Fibroblast of mammary gland (primary cell): ENCODE results near the gene MTCL1.

Experiments
- DNase-seq: peaks from one replicate; pipeline ENCODE4 v3.0.0-alpha.2; 2010; ENCODE audit warnings: low read depth
- H3K4me3 ChIP-seq: 2 replicates; pipeline ENCODE4 v1.5.1; 2011; ENCODE audit warnings: low read depth, mild to moderate bottlenecking, low read length, moderate library complexity; ENCODE audit not compliant: control insufficient read depth
- CTCF ChIP-seq: conservative IDR thresholded peaks from 2 replicates; pipeline ENCODE4 v1.5.1; 2011; ENCODE audit warnings: low read depth, low read length, inconsistent platforms; ENCODE audit not compliant: control insufficient read depth, insufficient read depth

The MTCL1 gene

GRCh38 chr18:8865934-8866333 lies 160.6 kb downstream of the MTCL1 start:
- no peak for TF ChIP-seq CTCF
- H3K4me3 ChIP-seq: no peak overlapping the region
- DNase-seq: no peak

GRCh38 chr18:8866679-8867078 lies 161.3 kb downstream of the MTCL1 start:
- no peak for DNase-seq
- no peak overlapping the region for H3K4me3 ChIP-seq
- no peak for TF ChIP-seq CTCF

GRCh38 chr18:8868276-8868675 lies 162.9 kb downstream of the MTCL1 start:
- no peak for DNase-seq
- H3K4me3 ChIP-seq: no peak overlapping the region
- TF ChIP-seq CTCF: no peak

GRCh38 chr18:8868779-8869415 lies 163.5 kb downstream of the MTCL1 start:
- H3K4me3 ChIP-seq: no peak overlapping the region
- TF ChIP-seq CTCF: no peak
- DNase-seq: no peak

GRCh38 chr18:8869696-8870095 lies 164.3 kb downstream of the MTCL1 start:
- DNase-seq: no peak
- H3K4me3 ChIP-seq: no peak overlapping the region
- no peak for TF ChIP-seq CTCF

GRCh38 chr18:8870528-8870927 lies 165.2 kb downstream of the MTCL1 start:
- no peak overlapping the region for H3K4me3 ChIP-seq
- no peak for TF ChIP-seq CTCF
- DNase-seq: no peak

- TF ChIP-seq CTCF: no peak
- H3K4me3 ChIP-seq: no peak overlapping the region
- DNase-seq: no peak
Measured at GRCh38 chr18:8871489-8871888, 166.1 kb downstream of the MTCL1 start.
